Measurements from ENCODE around the gene CRB2. TPM values are rescaled to one million over a fixed set of nuclear protein-coding genes. Genes with fewer than 3 reads are reported as not detected.
A peak's percentile ranks its signal among the peaks of the same experiment; 100 is the strongest.

Gene CRB2
- total and polyA plus RNA-seq, 11 donors, result 0.05 to 10.1 (median 0.10) TPM; not detected in 8

- Histone ChIP-seq H3K9me3 (no peaks in the 10 kb centered on the region), H3K36me3 (no peaks in the 10 kb centered on the region), H3K27me3 (no peaks in the 10 kb centered on the region), H3K4me1 (peaks cover 0 to 32% (median 12%) of the 10 kb centered on the region in 12 donors), H3K4me3 (no peak overlapping the region), H3K27ac (peak overlapping the region in 1 of 12 donors; percentile 93)
- WGBS, 4 donors, result 70 to 80% (median 75%) methylated on average over 4 of the region's 4 CpGs
- intact Hi-C loops (cut with DNase I), result loop anchor here in 3 of 10 donors (5.0 kb wide), 2 partner anchors 56 to 71 kb away; partner anchors contain the start of gene STRBP (in 2 of the 3)
- no peak for DNase-seq
- TF ChIP-seq POLR2A (IDR thresholded peaks at IDR 0.05), result no peak
- TF ChIP-seq, protein P1, sequence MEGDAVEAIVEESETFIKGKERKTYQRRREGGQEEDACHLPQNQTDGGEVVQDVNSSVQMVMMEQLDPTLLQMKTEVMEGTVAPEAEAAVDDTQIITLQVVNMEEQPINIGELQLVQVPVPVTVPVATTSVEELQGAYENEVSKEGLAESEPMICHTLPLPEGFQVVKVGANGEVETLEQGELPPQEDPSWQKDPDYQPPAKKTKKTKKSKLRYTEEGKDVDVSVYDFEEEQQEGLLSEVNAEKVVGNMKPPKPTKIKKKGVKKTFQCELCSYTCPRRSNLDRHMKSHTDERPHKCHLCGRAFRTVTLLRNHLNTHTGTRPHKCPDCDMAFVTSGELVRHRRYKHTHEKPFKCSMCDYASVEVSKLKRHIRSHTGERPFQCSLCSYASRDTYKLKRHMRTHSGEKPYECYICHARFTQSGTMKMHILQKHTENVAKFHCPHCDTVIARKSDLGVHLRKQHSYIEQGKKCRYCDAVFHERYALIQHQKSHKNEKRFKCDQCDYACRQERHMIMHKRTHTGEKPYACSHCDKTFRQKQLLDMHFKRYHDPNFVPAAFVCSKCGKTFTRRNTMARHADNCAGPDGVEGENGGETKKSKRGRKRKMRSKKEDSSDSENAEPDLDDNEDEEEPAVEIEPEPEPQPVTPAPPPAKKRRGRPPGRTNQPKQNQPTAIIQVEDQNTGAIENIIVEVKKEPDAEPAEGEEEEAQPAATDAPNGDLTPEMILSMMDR (IDR thresholded peaks at IDR 0.05), result no peak
- ATAC-seq, result no peak
Measured at GRCh38 chr9:123337971-123338370, 18.0 kb upstream of the CRB2 start.

GRCh38 chr9:123338710-123339665, 17.0 kb upstream of the CRB2 start:
- peak in 4 of 5 donors; percentile 31 to 74 (median 43) for DNase-seq
- intact Hi-C loops (cut with DNase I), result loop anchor here in 3 of 10 donors (5.0 kb wide), 2 partner anchors 57 to 72 kb away; partner anchors contain the start of gene STRBP (in 2 of the 3)
- peak; percentile 59 to 82 (median 75) for ATAC-seq
- WGBS, 4 donors, result 18 to 19% (median 19%) methylated on average over 32 to 35 of the region's 35 CpGs
- Histone ChIP-seq H3K27ac (peak overlapping the region; percentile 25 to 93 (median 80)), H3K36me3 (no peaks in the 10 kb centered on the region), H3K4me3 (peak overlapping the region in 11 of 12 donors; percentile 33 to 55 (median 46)), H3K27me3 (no peaks in the 10 kb centered on the region), H3K4me1 (peaks cover 0 to 32% (median 12%) of the 10 kb centered on the region in 12 donors), H3K9me3 (no peaks in the 10 kb centered on the region)
- TF ChIP-seq, protein P1 (IDR thresholded peaks at IDR 0.05), result no peak
- no peak for TF ChIP-seq POLR2A (IDR thresholded peaks at IDR 0.05)

DNA sequence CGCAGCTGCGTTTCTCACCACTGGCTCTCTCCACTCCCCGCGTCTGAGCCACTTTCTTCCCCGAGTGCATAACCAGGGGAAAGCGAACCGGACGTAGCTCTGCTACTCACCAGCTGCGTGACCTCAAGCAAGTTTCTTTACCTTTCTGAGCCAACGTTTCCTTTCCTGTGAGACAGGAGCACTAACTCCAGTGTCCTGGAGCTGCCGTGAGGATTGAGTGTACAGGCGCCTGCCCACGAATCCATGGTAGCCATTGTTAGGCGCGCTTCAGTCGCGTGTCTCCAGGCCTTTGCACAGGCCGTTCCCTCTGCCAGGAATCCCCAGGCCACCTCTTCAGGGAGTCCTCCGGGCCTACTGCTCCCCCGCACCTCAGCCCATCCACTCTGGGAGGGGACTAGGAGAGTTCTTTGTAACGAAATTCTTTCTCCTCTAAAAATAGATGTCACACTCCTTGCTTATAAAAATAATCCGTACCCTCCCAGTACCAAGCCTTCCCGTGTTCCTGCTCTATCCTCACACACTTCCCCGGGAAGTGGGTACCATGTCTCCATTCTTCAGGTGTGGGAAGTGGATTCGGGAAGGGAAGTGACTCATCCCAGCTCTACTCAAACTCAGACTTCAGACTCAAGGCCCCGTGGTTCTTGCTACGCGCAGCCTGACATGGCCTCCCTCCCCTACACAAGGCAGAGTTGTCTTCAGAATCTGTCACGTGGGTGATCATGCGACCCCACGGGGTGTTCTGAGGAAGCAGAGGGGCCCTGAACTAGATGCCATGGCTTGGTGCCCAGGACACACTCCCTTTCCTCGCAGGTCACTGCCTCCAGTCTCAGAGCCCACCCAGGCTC, 16.1 kb upstream of the CRB2 start:
- no peaks in the 10 kb centered on the region for H3K9me3 ChIP-seq
- TF ChIP-seq, protein P1 (IDR thresholded peaks at IDR 0.05), result no peak
- no peak for TF ChIP-seq POLR2A (IDR thresholded peaks at IDR 0.05)
- peaks cover 0 to 32% (median 12%) of the 10 kb centered on the region in 12 donors for H3K4me1 ChIP-seq
- H3K27ac ChIP-seq, result peak overlapping the region; percentile 25 to 93 (median 80)
- 20 to 33% (median 24%) methylated on average over 31 to 32 of the region's 32 CpGs for WGBS, 4 donors
- H3K27me3 ChIP-seq, result no peaks in the 10 kb centered on the region
- peak overlapping the region in 11 of 12 donors; percentile 33 to 55 (median 46) for H3K4me3 ChIP-seq
- peak; percentile 56 to 70 (median 65) for ATAC-seq
- DNase-seq, result peak in 3 of 5 donors; percentile 31 to 71 (median 62)
- no peaks in the 10 kb centered on the region for H3K36me3 ChIP-seq
- intact Hi-C loops (cut with DNase I), result loop anchor here in 5 of 10 donors (5.0 to 10.0 kb wide), 5 partner anchors 58 to 233 kb away; partner anchors contain the start of gene STRBP (in 4 of the 5)

All from heart left ventricle (tissue), 16 donors.